Upper lobe of right lung (tissue), 1 donor: ENCODE data around the gene ACR. TPM values are rescaled to one million over a fixed set of nuclear protein-coding genes. Genes with fewer than 3 reads are reported as not detected.

Source experiments
- ATAC-seq: fragments of 200-7000 bp; cut with Tn5 transposase; one replicate; pipeline ENCODE4 v1.9.1; 2020; ENCODE audit warnings: mild to moderate bottlenecking, moderate library complexity
- DNase-seq: peaks from one replicate; pipeline ENCODE4 v3.0.0-alpha.2; 2020
- H3K27ac ChIP-seq: fragments of 200-600 bp; one replicate; pipeline ENCODE4 v1.8.0; 2022
- H3K27me3 ChIP-seq: fragments of 200-600 bp; one replicate; pipeline ENCODE4 v1.8.0; 2022; ENCODE audit warnings: mild to moderate bottlenecking
- H3K36me3 ChIP-seq: fragments of 200-600 bp; one replicate; pipeline ENCODE4 v1.8.0; 2022
- H3K4me1 ChIP-seq: fragments of 200-600 bp; one replicate; pipeline ENCODE4 v1.8.0; 2022
- H3K4me3 ChIP-seq: fragments of 200-600 bp; one replicate; pipeline ENCODE4 v1.8.0; 2022; ENCODE audit warnings: mild to moderate bottlenecking
- H3K9me3 ChIP-seq: fragments of 200-600 bp; one replicate; pipeline ENCODE4 v1.8.0; 2022
- intact Hi-C: fragments of 100-400 bp; cut with DNase I; formaldehyde crosslinking; loops from one replicate; pipeline ENCODE4 v1.11.0; 2022
- total RNA-seq: library from RNA; stranded (reverse); fragmentation: NEBNext Ultra II Directional; extraction: Animal tissue kit (Norgen Biotek cat#: 25700); gene quantifications from one replicate; pipeline ENCODE4 v1.2.1, GENCODE V29; 2021
- TF ChIP-seq, protein P1 (sequence below): fragments of 200-600 bp; IDR thresholded peaks from one replicate; pipeline ENCODE4 v1.8.0; 2022; ENCODE audit warnings: antibody characterized with exemption
- donor health status: DM: no; HTN: yes; CAD: no; lungs with severe emphysema.

Gene ACR
- total RNA-seq, 1 donor from 2014 or later, result 4.5 TPM

DNA sequence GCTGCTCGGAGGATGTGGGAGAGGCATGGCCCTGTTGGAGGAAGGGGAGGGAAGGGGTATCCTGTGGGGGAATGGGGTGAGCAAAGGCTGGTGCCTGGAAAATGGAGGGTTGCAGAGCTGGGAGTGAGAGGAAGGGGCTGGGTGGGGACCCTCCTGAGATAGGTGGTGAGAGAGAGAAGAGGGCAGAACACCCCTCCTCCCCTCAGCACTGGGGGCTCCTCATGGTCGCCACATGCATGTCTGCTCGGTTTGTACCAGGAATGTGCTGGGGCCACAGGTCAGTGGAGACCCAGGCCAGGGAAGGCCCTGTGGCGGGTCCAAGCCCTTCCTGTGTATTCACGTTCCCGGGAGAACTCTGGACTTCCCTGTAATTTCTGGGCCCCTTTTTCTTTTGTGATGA is 27.8 kb upstream of the ACR start:
- H3K4me3 ChIP-seq, result no peak overlapping the region
- TF ChIP-seq, protein P1, sequence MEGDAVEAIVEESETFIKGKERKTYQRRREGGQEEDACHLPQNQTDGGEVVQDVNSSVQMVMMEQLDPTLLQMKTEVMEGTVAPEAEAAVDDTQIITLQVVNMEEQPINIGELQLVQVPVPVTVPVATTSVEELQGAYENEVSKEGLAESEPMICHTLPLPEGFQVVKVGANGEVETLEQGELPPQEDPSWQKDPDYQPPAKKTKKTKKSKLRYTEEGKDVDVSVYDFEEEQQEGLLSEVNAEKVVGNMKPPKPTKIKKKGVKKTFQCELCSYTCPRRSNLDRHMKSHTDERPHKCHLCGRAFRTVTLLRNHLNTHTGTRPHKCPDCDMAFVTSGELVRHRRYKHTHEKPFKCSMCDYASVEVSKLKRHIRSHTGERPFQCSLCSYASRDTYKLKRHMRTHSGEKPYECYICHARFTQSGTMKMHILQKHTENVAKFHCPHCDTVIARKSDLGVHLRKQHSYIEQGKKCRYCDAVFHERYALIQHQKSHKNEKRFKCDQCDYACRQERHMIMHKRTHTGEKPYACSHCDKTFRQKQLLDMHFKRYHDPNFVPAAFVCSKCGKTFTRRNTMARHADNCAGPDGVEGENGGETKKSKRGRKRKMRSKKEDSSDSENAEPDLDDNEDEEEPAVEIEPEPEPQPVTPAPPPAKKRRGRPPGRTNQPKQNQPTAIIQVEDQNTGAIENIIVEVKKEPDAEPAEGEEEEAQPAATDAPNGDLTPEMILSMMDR, result no peak
- no peaks in the 10 kb centered on the region for H3K27me3 ChIP-seq
- no peak overlapping the region for H3K27ac ChIP-seq
- intact Hi-C loops, result no loop called here
- H3K9me3 ChIP-seq, result no peaks in the 10 kb centered on the region
- no peaks in the 10 kb centered on the region for H3K36me3 ChIP-seq
- ATAC-seq, result no peak
- peaks cover 4% of the 10 kb centered on the region for H3K4me1 ChIP-seq
- DNase-seq, result peak; percentile 46

DNA sequence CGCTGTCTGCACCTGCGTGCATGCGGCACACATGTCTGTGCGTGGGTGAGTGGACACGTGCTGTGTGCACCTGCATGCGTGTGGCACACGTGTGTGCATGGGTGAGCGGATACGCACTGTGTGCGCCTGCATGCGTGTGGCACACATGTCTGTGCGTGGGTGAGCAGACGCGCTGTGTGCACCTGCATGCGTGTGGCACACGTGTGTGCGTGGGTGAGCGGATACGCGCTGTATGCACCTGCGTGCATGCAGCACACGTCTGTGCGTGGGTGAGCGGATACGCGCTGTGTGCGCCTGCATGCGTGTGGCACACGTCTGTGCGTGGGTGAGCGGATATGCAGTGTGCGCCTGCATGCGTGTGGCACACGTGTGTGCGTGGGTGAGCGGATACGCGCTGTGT is 27.1 kb upstream of the ACR start:
- TF ChIP-seq, protein P1, result no peak
- no peak overlapping the region for H3K27ac ChIP-seq
- peak; percentile 46 for DNase-seq
- ATAC-seq, result no peak
- H3K36me3 ChIP-seq, result no peaks in the 10 kb centered on the region
- intact Hi-C loops, result no loop called here
- H3K27me3 ChIP-seq, result no peaks in the 10 kb centered on the region
- H3K4me3 ChIP-seq, result no peak overlapping the region
- H3K9me3 ChIP-seq, result no peaks in the 10 kb centered on the region
- H3K4me1 ChIP-seq, result peaks cover 4% of the 10 kb centered on the region

DNA sequence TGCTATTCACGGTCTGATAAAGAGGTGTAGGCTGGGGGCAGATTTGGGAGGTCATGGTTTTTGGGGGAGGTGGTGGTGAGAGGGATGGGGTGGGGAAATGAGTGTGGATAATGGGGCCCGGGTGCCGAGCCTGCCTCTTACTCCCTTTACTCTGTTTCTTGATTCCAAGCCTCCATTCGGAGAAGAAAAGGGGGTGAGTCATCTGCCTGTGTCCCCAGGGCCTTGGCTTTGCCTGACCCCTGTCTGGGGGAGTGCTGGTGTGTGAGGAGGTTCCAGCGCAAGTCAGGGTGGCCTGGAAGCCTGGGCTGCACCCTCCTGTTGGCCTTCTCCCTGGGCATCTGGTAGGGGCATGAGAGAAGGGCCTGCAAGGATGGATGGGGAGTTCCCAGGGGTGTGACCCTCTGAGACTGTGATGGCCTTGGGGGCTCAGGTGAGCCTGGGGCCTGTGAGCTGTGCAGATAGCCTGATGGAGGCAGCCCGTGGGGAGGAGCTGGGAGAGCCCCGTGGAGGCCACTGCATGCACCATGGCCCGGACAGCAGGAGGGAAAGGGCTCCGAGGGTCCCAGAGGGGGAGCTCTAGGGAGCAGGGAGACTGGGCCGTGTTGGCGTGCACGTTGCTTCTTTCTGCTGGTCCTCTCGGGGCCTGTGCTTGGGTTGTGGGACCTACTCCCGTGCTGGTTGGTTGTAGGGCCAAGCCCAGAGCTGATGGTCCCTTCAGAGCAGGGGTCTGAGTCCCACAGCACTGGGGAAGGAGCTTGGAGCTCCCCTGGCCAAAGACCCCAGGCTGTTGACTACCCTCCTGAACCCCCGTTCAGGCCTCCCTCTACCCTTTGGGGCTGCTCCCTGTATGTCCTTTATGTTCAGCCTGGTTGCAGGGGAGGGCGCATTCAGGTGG is 26.3 kb upstream of the ACR start:
- H3K4me1 ChIP-seq, result peaks cover 4% of the 10 kb centered on the region
- TF ChIP-seq, protein P1, result no peak
- DNase-seq (peak; percentile 53), ATAC-seq (no peak)
- intact Hi-C loops, result no loop called here
- no peaks in the 10 kb centered on the region for H3K27me3 ChIP-seq
- H3K27ac ChIP-seq, result no peak overlapping the region
- no peak overlapping the region for H3K4me3 ChIP-seq
- H3K9me3 ChIP-seq, result no peaks in the 10 kb centered on the region
- H3K36me3 ChIP-seq, result no peaks in the 10 kb centered on the region

DNA sequence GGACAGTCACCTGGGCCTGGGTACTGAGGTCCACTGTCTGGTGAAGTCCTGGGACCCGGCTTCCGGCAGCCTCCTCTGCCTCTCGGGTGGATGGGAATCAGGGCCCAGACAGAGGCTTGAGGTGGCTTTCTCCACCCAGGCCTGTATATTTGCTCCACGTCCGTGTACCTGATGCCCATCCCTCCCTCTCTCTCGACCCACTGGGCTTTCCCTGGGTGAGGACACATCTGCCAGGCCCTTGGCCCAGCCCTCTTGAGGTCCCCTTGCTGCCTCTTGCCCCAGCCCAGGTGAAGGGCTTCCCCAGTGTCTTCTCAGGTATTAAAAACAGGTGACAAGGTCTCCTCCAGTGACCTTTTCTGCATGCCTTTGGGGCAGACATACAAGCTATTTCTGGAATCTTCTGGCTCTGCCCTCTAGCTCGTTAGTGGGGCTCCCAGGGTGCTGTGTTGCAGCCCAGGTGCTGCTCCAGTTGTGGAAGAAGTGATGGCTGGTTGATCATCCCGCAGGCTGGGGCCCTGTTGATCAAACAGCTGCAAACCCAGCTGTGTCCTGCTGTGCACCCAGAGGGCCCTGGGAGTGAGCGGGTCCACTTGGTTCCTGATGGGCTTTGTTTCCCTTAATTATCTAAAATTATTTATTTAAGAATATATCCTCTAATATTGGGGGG is 25.5 kb upstream of the ACR start:
- H3K36me3 ChIP-seq, result no peaks in the 10 kb centered on the region
- no peaks in the 10 kb centered on the region for H3K27me3 ChIP-seq
- no peaks in the 10 kb centered on the region for H3K9me3 ChIP-seq
- H3K4me3 ChIP-seq, result no peak overlapping the region
- peak; percentile 56 for DNase-seq
- no peak overlapping the region for H3K27ac ChIP-seq
- ATAC-seq, result no peak
- intact Hi-C loops, result no loop called here
- TF ChIP-seq, protein P1, result no peak
- H3K4me1 ChIP-seq, result peaks cover 4% of the 10 kb centered on the region

DNA sequence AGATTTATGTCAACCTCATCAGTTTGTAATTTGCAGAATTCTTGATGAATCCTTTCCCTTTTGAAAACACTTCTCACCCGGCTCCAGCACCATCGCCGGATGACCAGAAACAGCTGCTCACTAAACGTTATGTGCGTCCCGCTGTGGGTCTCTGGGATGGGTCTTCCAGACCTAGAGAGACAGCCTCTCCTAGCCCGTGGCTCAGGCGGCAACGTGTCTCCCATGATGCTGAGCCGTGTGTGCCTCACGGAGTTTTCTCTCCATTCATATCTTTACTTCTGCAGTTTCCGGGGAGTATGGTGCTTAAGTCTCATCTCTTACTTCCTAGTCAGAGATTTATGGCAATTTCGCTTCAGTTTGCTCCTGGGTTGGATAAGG is 25.0 kb upstream of the ACR start:
- Histone ChIP-seq H3K36me3 (no peaks in the 10 kb centered on the region), H3K27ac (no peak overlapping the region), H3K9me3 (no peaks in the 10 kb centered on the region), H3K4me1 (peaks cover 4% of the 10 kb centered on the region), H3K4me3 (no peak overlapping the region), H3K27me3 (no peaks in the 10 kb centered on the region)
- ATAC-seq (no peak), DNase-seq (peak; percentile 55)
- TF ChIP-seq, protein P1, result no peak
- intact Hi-C loops, result no loop called here
